DND-41 (cell line): Measurements from ENCODE around the gene KSR1.

ENCODE experiments used
- ATAC-seq: fragments of 200-7000 bp; cut with Tn5 transposase; 3 replicates; pipeline ENCODE4 v1.9.1; 2021; ENCODE audit warnings: low read depth; ENCODE audit not compliant: insufficient read depth
- DNase-seq: peaks from one replicate; pipeline ENCODE4 v3.0.0-alpha.2; 2020
- H2AFZ ChIP-seq: 2 replicates; pipeline ENCODE4 v1.6.0; 2012; ENCODE audit warnings: low read depth, low read length
- H3K27ac ChIP-seq: 2 replicates; pipeline ENCODE4 v1.5.1; 2012; ENCODE audit warnings: low read length, inconsistent platforms
- H3K27me3 ChIP-seq: fragments of 200-600 bp; sonication (generic); 2 replicates; pipeline ENCODE4 v1.6.0; 2012; ENCODE audit warnings: low read length, mild to moderate bottlenecking, inconsistent platforms; ENCODE audit not compliant: insufficient read depth, poor library complexity
- H3K36me3 ChIP-seq: 2 replicates; pipeline ENCODE4 v1.5.1; 2012; ENCODE audit warnings: low read length, inconsistent platforms; ENCODE audit not compliant: insufficient read depth
- H3K4me1 ChIP-seq: 2 replicates; pipeline ENCODE4 v1.5.1; 2012; ENCODE audit warnings: mild to moderate bottlenecking, low read length; ENCODE audit not compliant: insufficient read depth
- H3K4me2 ChIP-seq: 2 replicates; pipeline ENCODE4 v1.6.0; 2012; ENCODE audit warnings: mild to moderate bottlenecking, moderate library complexity, low read length, inconsistent platforms; ENCODE audit not compliant: insufficient read depth
- H3K4me3 ChIP-seq, 2 experiments: fragments of 200-600 bp in 1 of 2; shearing (Covaris generic) in 1 of 2; 2 replicates each; pipeline ENCODE4 v1.5.1; 2012 to 2016; ENCODE audit warnings: inconsistent platforms in 2 of 2, low read length in 2 of 2, mild to moderate bottlenecking in 2 of 2, low read depth in 1 of 2, moderate library complexity in 1 of 2
- H3K79me2 ChIP-seq: 2 replicates; pipeline ENCODE4 v1.6.0; 2012; ENCODE audit warnings: low read length, inconsistent platforms; ENCODE audit not compliant: insufficient read depth
- H3K9ac ChIP-seq: 2 replicates; pipeline ENCODE4 v1.6.0; 2012; ENCODE audit warnings: low read depth, mild to moderate bottlenecking, inconsistent platforms, low read length, moderate library complexity
- H3K9me3 ChIP-seq: 2 replicates; pipeline ENCODE4 v1.5.1; 2012; ENCODE audit warnings: low read length, moderate library complexity, mild to moderate bottlenecking, inconsistent platforms; ENCODE audit not compliant: insufficient read depth, severe bottlenecking
- H4K20me1 ChIP-seq: 2 replicates; pipeline ENCODE4 v1.6.0; 2012; ENCODE audit warnings: low read length; ENCODE audit not compliant: insufficient read depth
- CTCF ChIP-seq: IDR thresholded peaks from 2 replicates; pipeline ENCODE4 v1.5.1; 2012; ENCODE audit warnings: borderline replicate concordance, low read length, moderate library complexity, mild to moderate bottlenecking; ENCODE audit not compliant: poor library complexity, severe bottlenecking; ENCODE audit errors: extremely low read depth
- EZH2 ChIP-seq: IDR thresholded peaks from 3 replicates; pipeline ENCODE4 v1.6.1; 2012; ENCODE audit warnings: borderline replicate concordance, low read depth, mild to moderate bottlenecking, moderate library complexity, low read length, inconsistent platforms; ENCODE audit not compliant: severe bottlenecking

KSR1 gene

GRCh38 chr17:27477050-27477888 lies 21.0 kb downstream of the KSR1 start:
- Histone ChIP-seq H3K79me2 (no peaks in the 10 kb centered on the region), H3K4me2 (no peak overlapping the region)
- ATAC-seq: no peak

GRCh38 chr17:27477971-27478684 lies 21.9 kb downstream of the KSR1 start:
- Histone ChIP-seq H3K36me3 (no peaks in the 10 kb centered on the region), H3K27ac (no peak overlapping the region), H4K20me1 (peaks cover 13% of the 10 kb centered on the region), H2AFZ (no peak overlapping the region), H3K4me3 (no peak overlapping the region), H3K27me3 (no peaks in the 10 kb centered on the region), H3K79me2 (no peaks in the 10 kb centered on the region), H3K4me1 (peaks cover 18% of the 10 kb centered on the region), H3K9ac (no peak overlapping the region), H3K9me3 (no peaks in the 10 kb centered on the region), H3K4me2 (no peak overlapping the region)
- TF ChIP-seq CTCF (no peak), EZH2 (no peak)
- ATAC-seq (no peak), DNase-seq (no peak)

More at GRCh38 chr17:27477050-27477888, 21.0 kb downstream of the KSR1 start:
- Histone ChIP-seq H3K27me3 (no peaks in the 10 kb centered on the region), H4K20me1 (peaks cover 13% of the 10 kb centered on the region), H3K4me3 (no peak overlapping the region), H3K36me3 (no peaks in the 10 kb centered on the region), H3K27ac (no peak overlapping the region), H3K9me3 (no peaks in the 10 kb centered on the region), H3K4me1 (peaks cover 20% of the 10 kb centered on the region), H2AFZ (no peak overlapping the region), H3K9ac (no peak overlapping the region)
- DNase-seq: no peak
- TF ChIP-seq CTCF (no peak), EZH2 (no peak)

GRCh38 chr17:27478901-27479538 lies 22.8 kb downstream of the KSR1 start:
- TF ChIP-seq CTCF (no peak), EZH2 (no peak)
- Histone ChIP-seq H3K79me2 (no peaks in the 10 kb centered on the region), H3K9ac (no peak overlapping the region), H3K4me2 (no peak overlapping the region), H3K9me3 (no peaks in the 10 kb centered on the region), H3K4me3 (no peak overlapping the region), H4K20me1 (peaks cover 13% of the 10 kb centered on the region), H2AFZ (no peak overlapping the region), H3K27me3 (no peaks in the 10 kb centered on the region), H3K4me1 (peaks cover 9% of the 10 kb centered on the region), H3K36me3 (no peaks in the 10 kb centered on the region), H3K27ac (no peak overlapping the region)
- peak; percentile 74 for ATAC-seq
- peak; percentile 50 for DNase-seq
